HEK293 (cell line): ENCODE data around the gene UNC13A.

Experiments used
- CTCF ChIA-PET: fragments of 350-600 bp; formaldehyde crosslinking; extraction: SDS; loops from one replicate; lab custom pipeline; 2021; ENCODE audit warnings: antibody characterized with exemption; lab: Yijun Ruan, JAX
- POLR2A ChIA-PET: fragments of 300-600 bp; formaldehyde crosslinking; extraction: SDS; loops from one replicate; lab custom pipeline; 2020; ENCODE audit warnings: antibody characterized with exemption, inconsistent platforms; lab: Yijun Ruan, JAX
- H3K27ac ChIP-seq: fragments of 200-500 bp; sonication (Bioruptor generic); 2 replicates; pipeline ENCODE4 v1.5.1; 2014; ENCODE audit warnings: low read depth, low read length, control low read depth, inconsistent platforms; ENCODE audit errors: extremely low read depth
- H3K36me3 ChIP-seq, 2 experiments: fragments of 200-500 bp in 1 of 2; sonication (Bioruptor generic) in 1 of 2; 1 replicate in 1 of 2; 2 replicates in 1 of 2; pipeline ENCODE4 v1.5.1; 2014 to 2017; ENCODE audit warnings: inconsistent platforms in 2 of 2, low read length in 2 of 2; ENCODE audit not compliant: control insufficient read depth in 2 of 2, insufficient read depth in 1 of 2
- H3K4me1 ChIP-seq: fragments of 200-500 bp; sonication (Bioruptor generic); 2 replicates; pipeline ENCODE4 v1.5.1; 2014; ENCODE audit warnings: mild to moderate bottlenecking, low read length, inconsistent platforms; ENCODE audit not compliant: control insufficient read depth, insufficient read depth
- H3K4me3 ChIP-seq: 2 replicates; pipeline ENCODE4 v1.5.1; 2011; ENCODE audit warnings: low read depth, mild to moderate bottlenecking, control low read depth, low read length, moderate library complexity
- H3K9me3 ChIP-seq: fragments of 200-500 bp; sonication (Bioruptor generic); 2 replicates; pipeline ENCODE4 v1.5.1; 2014; ENCODE audit warnings: low read depth, low read length, inconsistent platforms; ENCODE audit not compliant: control insufficient read depth, insufficient read depth
- GLIS2 ChIP-seq: fragments of 450-650 bp; formaldehyde crosslinking; IDR thresholded peaks from 2 replicates; pipeline ENCODE4 v1.5.1; 2016; ENCODE audit warnings: missing biosample characterization, missing genetic modification characterization
- HIC1 ChIP-seq: fragments of 450-650 bp; formaldehyde crosslinking; IDR thresholded peaks from 2 replicates; pipeline ENCODE4 v1.5.1; 2016; ENCODE audit warnings: missing biosample characterization, missing genetic modification characterization
- KLF1 ChIP-seq: fragments of 450-650 bp; formaldehyde crosslinking; IDR thresholded peaks from 2 replicates; pipeline ENCODE4 v1.5.1; 2016; ENCODE audit warnings: missing biosample characterization, missing genetic modification characterization
- KLF17 ChIP-seq: fragments of 450-650 bp; formaldehyde crosslinking; IDR thresholded peaks from 2 replicates; pipeline ENCODE4 v1.5.1; 2016; ENCODE audit warnings: missing biosample characterization, missing genetic modification characterization
- KLF8 ChIP-seq: fragments of 450-650 bp; formaldehyde crosslinking; IDR thresholded peaks from 2 replicates; pipeline ENCODE4 v1.5.1; 2016; ENCODE audit warnings: missing biosample characterization, missing genetic modification characterization
- KLF9 ChIP-seq: fragments of 450-650 bp; formaldehyde crosslinking; IDR thresholded peaks from 2 replicates; pipeline ENCODE4 v1.5.1; 2016; ENCODE audit warnings: missing biosample characterization, missing genetic modification characterization, low read depth
- SALL2 ChIP-seq: fragments of 450-650 bp; formaldehyde crosslinking; IDR thresholded peaks from 2 replicates; pipeline ENCODE4 v1.5.0; 2017; ENCODE audit warnings: missing biosample characterization, mild to moderate bottlenecking, missing genetic modification characterization, borderline replicate concordance
- SP7 ChIP-seq: fragments of 450-650 bp; formaldehyde crosslinking; IDR thresholded peaks from 2 replicates; pipeline ENCODE4 v1.5.1; 2016; ENCODE audit warnings: missing biosample characterization, missing genetic modification characterization
- ZFP3 ChIP-seq: fragments of 450-650 bp; formaldehyde crosslinking; IDR thresholded peaks from 2 replicates; pipeline ENCODE4 v1.5.1; 2016; ENCODE audit warnings: low read depth, missing biosample characterization, missing genetic modification characterization
- ZNF114 ChIP-seq: fragments of 450-650 bp; formaldehyde crosslinking; IDR thresholded peaks from 2 replicates; pipeline ENCODE4 v1.5.0; 2017; ENCODE audit warnings: missing biosample characterization, missing genetic modification characterization
- ZNF16 ChIP-seq: fragments of 450-650 bp; formaldehyde crosslinking; IDR thresholded peaks from 2 replicates; pipeline ENCODE4 v1.5.1; 2016; ENCODE audit warnings: low read depth, missing biosample characterization, missing genetic modification characterization
- ZNF433 ChIP-seq: fragments of 450-650 bp; formaldehyde crosslinking; IDR thresholded peaks from 2 replicates; pipeline ENCODE4 v1.5.1; 2016; ENCODE audit warnings: missing biosample characterization, missing genetic modification characterization, low read depth
- ZNF449 ChIP-seq: fragments of 450-650 bp; formaldehyde crosslinking; IDR thresholded peaks from 2 replicates; pipeline ENCODE4 v1.5.1; 2017; ENCODE audit warnings: missing biosample characterization, mild to moderate bottlenecking, missing genetic modification characterization, moderate library complexity
- ZNF561 ChIP-seq: fragments of 450-650 bp; IDR thresholded peaks from 2 replicates; pipeline ENCODE4 v1.5.1; 2018; ENCODE audit warnings: missing biosample characterization, missing genetic modification characterization, borderline replicate concordance
- ZNF621 ChIP-seq: fragments of 450-650 bp; formaldehyde crosslinking; IDR thresholded peaks from 2 replicates; pipeline ENCODE4 v1.5.1; 2017; ENCODE audit warnings: missing biosample characterization, missing genetic modification characterization
- ZNF624 ChIP-seq: fragments of 450-650 bp; formaldehyde crosslinking; IDR thresholded peaks from 2 replicates; pipeline ENCODE4 v1.5.1; 2017; ENCODE audit warnings: missing biosample characterization, missing genetic modification characterization
- ZNF658 ChIP-seq: fragments of 450-650 bp; formaldehyde crosslinking; IDR thresholded peaks from 2 replicates; pipeline ENCODE4; 2016; ENCODE audit warnings: missing biosample characterization, missing genetic modification characterization
- ZNF707 ChIP-seq: fragments of 450-650 bp; formaldehyde crosslinking; IDR thresholded peaks from 2 replicates; pipeline ENCODE4 v1.5.1; 2016; ENCODE audit warnings: missing biosample characterization, missing genetic modification characterization
- ZNF785 ChIP-seq: fragments of 450-650 bp; formaldehyde crosslinking; IDR thresholded peaks from 2 replicates; pipeline ENCODE4 v1.5.1; 2016; ENCODE audit warnings: missing biosample characterization, missing genetic modification characterization

Gene UNC13A

GRCh38 chr19:17656970-17657369 lies 31.2 kb downstream of the UNC13A start:
- ChIA-PET CTCF (no interaction called here), POLR2A (no interaction called here)
- Histone ChIP-seq H3K27ac (no peak overlapping the region), H3K9me3 (no peaks in the 10 kb centered on the region), H3K4me1 (no peaks in the 10 kb centered on the region), H3K4me3 (no peak overlapping the region), H3K36me3 (no peaks in the 10 kb centered on the region)
- TF ChIP-seq ZNF433 (tag by site-specific recombination) (no peak), SALL2 (no peak), ZNF16 (tag by site-specific recombination) (peak; percentile 88), HIC1 (tag by site-specific recombination) (no peak), ZFP3 (tag by site-specific recombination) (peak; percentile 67), ZNF621 (tag by site-specific recombination) (no peak), ZNF624 (tag by site-specific recombination) (no peak), SP7 (tag by site-specific recombination) (no peak)

- no peaks in the 10 kb centered on the region for H3K4me1 ChIP-seq
- no peaks in the 10 kb centered on the region for H3K9me3 ChIP-seq
- POLR2A ChIA-PET = no interaction called here
- H3K27ac ChIP-seq = no peak overlapping the region
- TF ChIP-seq ZNF621 (tag by site-specific recombination) (no peak), GLIS2 (no peak), ZNF449 (tag by site-specific recombination) (no peak), ZNF785 (no peak)
- H3K36me3 ChIP-seq = no peaks in the 10 kb centered on the region
- CTCF ChIA-PET = no interaction called here
- H3K4me3 ChIP-seq = no peak overlapping the region
These were observed 32.2 kb downstream of the UNC13A start for GRCh38 chr19:17655751-17656472.

GRCh38 chr19:17654993-17655392 lies 33.2 kb downstream of the UNC13A start:
- TF ChIP-seq KLF1 (tag by site-specific recombination) (peak; percentile 100), ZNF114 (tag by site-specific recombination) (no peak), ZNF658 (tag by site-specific recombination) (no peak), ZNF561 (no peak), KLF8 (tag by site-specific recombination) (peak; percentile 94), KLF17 (tag by site-specific recombination) (peak; percentile 53; the same call in 1 of the 2 replicates), ZNF707 (tag by site-specific recombination) (no peak), HIC1 (tag by site-specific recombination) (peak; percentile 52), KLF9 (tag by site-specific recombination) (peak; percentile 78)
- H3K36me3 ChIP-seq = no peaks in the 10 kb centered on the region
- CTCF ChIA-PET = no interaction called here
- no peaks in the 10 kb centered on the region for H3K4me1 ChIP-seq
- no peaks in the 10 kb centered on the region for H3K9me3 ChIP-seq
- POLR2A ChIA-PET = no interaction called here
- no peak overlapping the region for H3K4me3 ChIP-seq
- no peak overlapping the region for H3K27ac ChIP-seq
